K562 (cell line): Measurements from ENCODE around the gene DPYSL4.

Experiments used
- CEBPG ChIP-seq, 3 experiments: fragments of 200-800 bp in 1 of 3; sonication (Bioruptor generic) in 1 of 3; sonication (generic) in 1 of 3; formaldehyde crosslinking in 1 of 3; IDR thresholded peaks in 2 of 3; conservative IDR thresholded peaks in 1 of 3; 2 replicates each; pipeline versions ENCODE4 v1.6.1 to v1.8.0; 2016 to 2022; ENCODE audit warnings: missing compliant biosample characterization in 2 of 3, missing genetic modification characterization in 2 of 3, mild to moderate bottlenecking in 1 of 3, missing genetic modification reagents in 1 of 3
- CHD2 ChIP-seq: IDR thresholded peaks from 2 replicates; pipeline ENCODE4 v1.6.1; 2011; ENCODE audit warnings: low read depth, low read length
- ELF2 ChIP-seq: fragments of 250-450 bp; sonication (Bioruptor Pico); IDR thresholded peaks from 2 replicates; pipeline ENCODE4 v1.5.0; 2021; ENCODE audit warnings: mild to moderate bottlenecking
- JUND ChIP-seq, 2 experiments: IDR thresholded peaks; 2 replicates in 1 of 2; 3 replicates in 1 of 2; pipeline ENCODE4 v1.6.1; 2011; ENCODE audit warnings: borderline replicate concordance in 2 of 2, low read depth in 2 of 2, low read length in 2 of 2, improper control_type of control experiment in 1 of 2, missing biosample characterization in 1 of 2, missing genetic modification characterization in 1 of 2, missing genetic modification reagents in 1 of 2

DNA sequence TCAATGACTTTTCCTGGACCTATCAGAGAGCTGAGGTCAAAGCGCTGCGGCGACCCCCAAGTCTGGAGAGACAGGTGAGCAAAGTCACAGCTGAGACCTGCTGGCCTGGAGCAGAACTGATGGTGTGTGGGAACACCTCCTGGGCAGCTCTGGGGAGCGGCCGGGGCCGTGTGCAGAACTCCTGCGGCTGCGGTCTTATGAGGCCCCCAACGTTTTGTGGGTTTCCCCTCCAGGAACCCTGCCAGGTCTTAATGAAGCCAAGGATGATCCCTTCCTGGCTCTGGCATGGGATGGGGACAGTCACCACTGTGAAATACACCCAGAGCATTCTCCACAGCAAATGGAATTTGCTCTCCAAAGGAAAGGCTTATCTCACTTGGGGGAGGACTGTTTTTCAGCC lies 26.1 kb downstream of the DPYSL4 start:
- no peak for TF ChIP-seq JUND (IDR thresholded peaks at IDR 0.05; ENCODE audit: borderline replicate concordance, low read depth, low read length)
- TF ChIP-seq JUND (tag; IDR thresholded peaks at IDR 0.05; ENCODE audit: borderline replicate concordance, low read depth, low read length): no peak
- TF ChIP-seq ELF2: no peak
- TF ChIP-seq CHD2: no peak
- no peak for TF ChIP-seq CEBPG (CRISPR knock-in tag; IDR thresholded peaks at IDR 0.05)
- no peak for TF ChIP-seq CEBPG (tag; conservative IDR thresholded peaks at IDR 0.05 in 1 of 2, IDR thresholded peaks at IDR 0.05 in 1 of 2)
